Gastroesophageal sphincter (tissue), 4 donors: ENCODE data around the gene AMDHD1. TPM values are rescaled to one million over a fixed set of nuclear protein-coding genes. Genes with fewer than 3 reads are reported as not detected.

Experiments
- ATAC-seq: fragments of 150-250 bp; one replicate; pipeline ENCODE4 v1.9.1; 2016; ENCODE audit warnings: mild to moderate bottlenecking, moderate library complexity
- H3K27ac ChIP-seq, 4 donors: fragments of 200-600 bp; sonication (generic) in 3 of 4; 1 replicate in 3 of 4; 2 replicates in 1 of 4; pipeline ENCODE4 v1.5.1; 2016 to 2019
- H3K27me3 ChIP-seq: fragments of 200-600 bp; sonication (generic); one replicate; pipeline ENCODE4 v1.5.1; 2019
- H3K36me3 ChIP-seq, 2 donors: fragments of 200-600 bp; sonication (generic); one replicate each; pipeline ENCODE4 v1.5.1; 2019; ENCODE audit warnings: control low read depth in 1 of 2
- H3K4me1 ChIP-seq, 3 donors: fragments of 200-600 bp; sonication (generic); 1 replicate in 2 of 3; 2 replicates in 1 of 3; pipeline ENCODE4 v1.5.1; 2016 to 2019; ENCODE audit warnings: control low read depth in 2 of 3
- H3K4me3 ChIP-seq, 2 donors: fragments of 200-600 bp; sonication (generic); one replicate each; pipeline ENCODE4 v1.5.1; 2019; ENCODE audit warnings: mild to moderate bottlenecking in 1 of 2, moderate library complexity in 1 of 2
- H3K9me3 ChIP-seq, 3 donors: fragments of 200-600 bp; sonication (generic); one replicate each; pipeline ENCODE4 v1.5.1; 2017 to 2019; ENCODE audit warnings: control low read depth in 2 of 3
- CTCF ChIP-seq, 4 experiments: fragments of 200-600 bp in 2 of 4; fragments of 450-650 bp in 2 of 4; sonication (generic) in 1 of 4; IDR thresholded peaks; one replicate each; pipeline ENCODE4 v1.5.1; 2017 to 2019; ENCODE audit warnings: antibody characterized with exemption in 4 of 4, mild to moderate bottlenecking in 2 of 4, moderate library complexity in 2 of 4
- EP300 ChIP-seq: sonication (generic); formaldehyde crosslinking; IDR thresholded peaks from one replicate; pipeline ENCODE4 v1.6.1; 2017; ENCODE audit warnings: antibody characterized with exemption, mild to moderate bottlenecking
- POLR2A ChIP-seq, 2 donors: fragments of 450-650 bp; IDR thresholded peaks; one replicate each; pipeline ENCODE4 v1.6.1; 2017; ENCODE audit warnings: antibody characterized with exemption in 2 of 2, mild to moderate bottlenecking in 2 of 2, moderate library complexity in 1 of 2
- POLR2AphosphoS5 ChIP-seq: sonication (generic); formaldehyde crosslinking; IDR thresholded peaks from one replicate; pipeline ENCODE4 v1.6.1; 2017; ENCODE audit warnings: antibody characterized with exemption
- WGBS, 2 donors: methylation state at CpG; one replicate each; pipeline ENCODE4 v1.1.5; 2018; ENCODE audit warnings: low coverage in 1 of 2; 5-methylcytosine and 5-hydroxymethylcytosine counted together
- total RNA-seq, 4 donors: library from RNA; depleted of rRNA; stranded (reverse); fragments of >200 nt; gene quantifications; one replicate each; pipeline ENCODE4 v1.1.0, GENCODE V29; 2016

The AMDHD1 gene
- total RNA-seq, 4 donors from 2014 or later = 0.40 to 1.8 (median 1.0) TPM; not detected in 1

- Histone ChIP-seq H3K4me3 (no peak overlapping the region), H3K36me3 (peaks cover 0 to 49% of the 10 kb centered on the region in 2 donors), H3K27me3 (no peaks in the 10 kb centered on the region), H3K4me1 (peaks cover 0 to 13% (median 0%) of the 10 kb centered on the region in 3 donors), H3K27ac (no peak overlapping the region), H3K9me3 (no peaks in the 10 kb centered on the region)
- 19 to 24% methylated on average over 6 to 7 of the region's 7 CpGs for WGBS, 2 donors
- TF ChIP-seq EP300 (no peak), CTCF (IDR thresholded peaks at IDR 0.05) (peak; percentile 40 to 76 (median 62)), POLR2AphosphoS5 (no peak), POLR2A (IDR thresholded peaks at IDR 0.05) (no peak)
- ATAC-seq = peak; percentile 79
These were observed 55.6 kb downstream of the AMDHD1 start for GRCh38 chr12:95998611-95999286.

- Histone ChIP-seq H3K36me3 (peaks cover 4 to 57% of the 10 kb centered on the region in 2 donors), H3K27ac (no peak overlapping the region), H3K27me3 (no peaks in the 10 kb centered on the region), H3K4me3 (no peak overlapping the region), H3K4me1 (peaks cover 0 to 13% (median 0%) of the 10 kb centered on the region in 3 donors), H3K9me3 (no peaks in the 10 kb centered on the region)
- no peak for ATAC-seq
- TF ChIP-seq POLR2A (IDR thresholded peaks at IDR 0.05) = no peak
- no peak for TF ChIP-seq EP300
- no peak for TF ChIP-seq CTCF (IDR thresholded peaks at IDR 0.05)
- TF ChIP-seq POLR2AphosphoS5 = no peak
- WGBS, 2 donors = 91 to 93% methylated on average over 3 to 5 of the region's 5 CpGs
These were observed 56.4 kb downstream of the AMDHD1 start for GRCh38 chr12:95999484-95999883.

- 85 to 86% methylated on average over 4 to 5 of the region's 5 CpGs for WGBS, 2 donors
- H3K27ac ChIP-seq = no peak overlapping the region
- peaks cover 0 to 13% (median 0%) of the 10 kb centered on the region in 3 donors for H3K4me1 ChIP-seq
- H3K4me3 ChIP-seq = no peak overlapping the region
- H3K36me3 ChIP-seq = peaks cover 5 to 66% of the 10 kb centered on the region in 2 donors
- TF ChIP-seq CTCF (IDR thresholded peaks at IDR 0.05) (no peak), POLR2A (IDR thresholded peaks at IDR 0.05) (no peak), POLR2AphosphoS5 (no peak), EP300 (no peak)
- no peak for ATAC-seq
- H3K27me3 ChIP-seq = no peaks in the 10 kb centered on the region
- H3K9me3 ChIP-seq = no peaks in the 10 kb centered on the region
These were observed 57.7 kb downstream of the AMDHD1 start for GRCh38 chr12:96000858-96001257.

- 87 to 89% methylated on average over 1 of the region's 1 CpG for WGBS, 2 donors
- Histone ChIP-seq H3K4me1 (no peaks in the 10 kb centered on the region), H3K4me3 (no peak overlapping the region), H3K27ac (no peak overlapping the region), H3K36me3 (peaks cover 8 to 100% of the 10 kb centered on the region in 2 donors), H3K9me3 (no peaks in the 10 kb centered on the region), H3K27me3 (no peaks in the 10 kb centered on the region)
- no peak for ATAC-seq
- TF ChIP-seq POLR2AphosphoS5 (no peak), EP300 (no peak), CTCF (IDR thresholded peaks at IDR 0.05) (no peak), POLR2A (IDR thresholded peaks at IDR 0.05) (no peak)
These were observed 63.6 kb downstream of the AMDHD1 start for GRCh38 chr12:96006727-96007126.

- no peak for TF ChIP-seq CTCF (IDR thresholded peaks at IDR 0.05)
- TF ChIP-seq POLR2A (IDR thresholded peaks at IDR 0.05) = no peak
- no peak for TF ChIP-seq POLR2AphosphoS5
- no peak for TF ChIP-seq EP300
- Histone ChIP-seq H3K27ac (no peak overlapping the region), H3K36me3 (peaks cover 9 to 100% of the 10 kb centered on the region in 2 donors), H3K4me1 (no peaks in the 10 kb centered on the region), H3K9me3 (no peaks in the 10 kb centered on the region), H3K4me3 (no peak overlapping the region), H3K27me3 (no peaks in the 10 kb centered on the region)
- WGBS, 2 donors = 37 to 50% methylated on average over 1 of the region's 1 CpG
- no peak for ATAC-seq
These were observed 64.6 kb downstream of the AMDHD1 start for GRCh38 chr12:96007729-96008128.
